Mucosa of rectum (tissue), 2 donors: ENCODE results near the gene TXNIP.
A peak's percentile ranks its signal among the peaks of the same experiment; 100 is the strongest.
"Not testable (repeated sequence)": the region's sequence is repeated elsewhere in the genome, so short reads cannot be mapped to it uniquely, and the experiment has no call there.

Experiments
- H3K27ac ChIP-seq, 2 donors: one replicate each; pipeline ENCODE4 v1.7.0; 2013; ENCODE audit warnings: inconsistent platforms in 2 of 2, low read depth in 2 of 2, low read length in 2 of 2
- H3K27me3 ChIP-seq, 2 donors: one replicate each; pipeline ENCODE4 v1.7.0; 2013; ENCODE audit warnings: low read length in 2 of 2; ENCODE audit not compliant: control insufficient read depth in 2 of 2, insufficient read depth in 2 of 2
- H3K36me3 ChIP-seq, 2 donors: one replicate each; pipeline ENCODE4 v1.7.0; 2013; ENCODE audit warnings: low read length in 2 of 2; ENCODE audit not compliant: control insufficient read depth in 2 of 2, insufficient read depth in 2 of 2
- H3K4me1 ChIP-seq, 2 donors: one replicate each; pipeline ENCODE4 v1.7.0; 2013; ENCODE audit warnings: low read length in 2 of 2, mild to moderate bottlenecking in 1 of 2; ENCODE audit not compliant: control insufficient read depth in 2 of 2, insufficient read depth in 2 of 2
- H3K4me3 ChIP-seq, 2 donors: one replicate each; pipeline ENCODE4 v1.7.0; 2013; ENCODE audit warnings: low read length in 2 of 2
- H3K9ac ChIP-seq, 2 donors: one replicate each; pipeline ENCODE4 v1.7.0; 2013; ENCODE audit warnings: low read length in 2 of 2, low read depth in 1 of 2, mild to moderate bottlenecking in 1 of 2
- H3K9me3 ChIP-seq, 2 donors: one replicate each; pipeline ENCODE4 v1.7.0; 2013; ENCODE audit warnings: low read length in 2 of 2; ENCODE audit not compliant: control insufficient read depth in 2 of 2
- donor health status: healthy.
- donor health status: Normal muscosa, but diverticular disease.

The TXNIP gene

GRCh38 chr1:145996433-145997015, at the start of gene TXNIP:
TXNIP (minus strand) TSS chr1:145996579; CDS start chr1:145996266, 313 bp downstream.
- Histone ChIP-seq H3K9ac (peak within 1 kb of the TSS; percentile 95 to 100), H3K27ac (peak within 1 kb of the TSS; percentile 99), H3K4me3 (peak within 1 kb of the TSS; percentile 98 to 100), H3K27me3 (no peaks in the 10 kb centered on the region), H3K9me3 (no peaks in the 10 kb centered on the region), H3K4me1 (peaks cover 51 to 58% of the 10 kb centered on the region in 2 donors), H3K36me3 (peaks cover 36 to 40% of the 10 kb centered on the region in 2 donors)

- no peak overlapping the region for H3K4me3 ChIP-seq
- no peaks in the 10 kb centered on the region for H3K9me3 ChIP-seq
- H3K27me3 ChIP-seq, result no peaks in the 10 kb centered on the region
- no peak overlapping the region for H3K9ac ChIP-seq
- H3K4me1 ChIP-seq, result peaks cover 5 to 23% of the 10 kb centered on the region in 2 donors
- no peak overlapping the region for H3K27ac ChIP-seq
- H3K36me3 ChIP-seq, result no peaks in the 10 kb centered on the region
Observed at GRCh38 chr1:146039844-146040194, 43.4 kb upstream of the TXNIP start.

- Histone ChIP-seq H3K36me3 (no peaks in the 10 kb centered on the region), H3K9ac (peak overlapping the region; percentile 83 to 93), H3K4me1 (peaks cover 5 to 23% of the 10 kb centered on the region in 2 donors), H3K4me3 (peak overlapping the region; percentile 82 to 91), H3K9me3 (no peaks in the 10 kb centered on the region), H3K27me3 (no peaks in the 10 kb centered on the region), H3K27ac (peak overlapping the region; percentile 89 to 91)
Observed at GRCh38 chr1:146036965-146037646, 40.7 kb upstream of the TXNIP start.

- Histone ChIP-seq H3K27ac (peak overlapping the region; percentile 89 to 91), H3K27me3 (no peaks in the 10 kb centered on the region), H3K9ac (peak overlapping the region; percentile 5 to 83)
Observed at GRCh38 chr1:146036241-146036964, 40.0 kb upstream of the TXNIP start.

GRCh38 chr1:146035048-146035423, 38.7 kb upstream of the TXNIP start:
- H3K4me1 ChIP-seq, result peaks cover 5 to 23% of the 10 kb centered on the region in 2 donors
- no peaks in the 10 kb centered on the region for H3K27me3 ChIP-seq
- no peak overlapping the region for H3K27ac ChIP-seq
- peak overlapping the region; percentile 44 to 82 for H3K4me3 ChIP-seq
- H3K9ac ChIP-seq, result peak overlapping the region in 1 of 2 donors; percentile 14
- no peaks in the 10 kb centered on the region for H3K36me3 ChIP-seq
- H3K9me3 ChIP-seq, result no peaks in the 10 kb centered on the region

More at GRCh38 chr1:146036241-146036964, 40.0 kb upstream of the TXNIP start:
- H3K9me3 ChIP-seq, result no peaks in the 10 kb centered on the region
- H3K4me1 ChIP-seq, result peaks cover 5 to 23% of the 10 kb centered on the region in 2 donors
- no peaks in the 10 kb centered on the region for H3K36me3 ChIP-seq
- peak overlapping the region; percentile 45 to 82 for H3K4me3 ChIP-seq

GRCh38 chr1:146032631-146033219, 36.3 kb upstream of the TXNIP start:
- Histone ChIP-seq H3K4me3 (no peak overlapping the region), H3K9me3 (no peaks in the 10 kb centered on the region), H3K4me1 (peaks cover 2 to 17% of the 10 kb centered on the region in 2 donors), H3K9ac (no peak overlapping the region), H3K36me3 (no peaks in the 10 kb centered on the region), H3K27ac (no peak overlapping the region), H3K27me3 (no peaks in the 10 kb centered on the region)

GRCh38 chr1:146031476-146031875, 35.1 kb upstream of the TXNIP start:
- Histone ChIP-seq H3K4me1 (peaks cover 2 to 8% of the 10 kb centered on the region in 2 donors), H3K27me3 (no peaks in the 10 kb centered on the region), H3K9me3 (no peaks in the 10 kb centered on the region), H3K9ac (no peak overlapping the region), H3K4me3 (no peak overlapping the region), H3K36me3 (no peaks in the 10 kb centered on the region), H3K27ac (no peak overlapping the region)

- Histone ChIP-seq H3K9ac (no peak overlapping the region), H3K27ac (no peak overlapping the region), H3K36me3 (no peaks in the 10 kb centered on the region), H3K9me3 (no peaks in the 10 kb centered on the region), H3K4me1 (no peaks in the 10 kb centered on the region), H3K27me3 (peaks cover 0 to 6% of the 10 kb centered on the region in 2 donors), H3K4me3 (no peak overlapping the region)
Observed at GRCh38 chr1:146029117-146029516, 32.7 kb upstream of the TXNIP start.

GRCh38 chr1:146026650-146027049, 30.3 kb upstream of the TXNIP start:
- not testable (repeated sequence) for H3K27ac ChIP-seq, H3K9me3 ChIP-seq, H3K9ac ChIP-seq, H3K4me1 ChIP-seq, H3K36me3 ChIP-seq, H3K4me3 ChIP-seq, H3K27me3 ChIP-seq
